Astrocyte of the cerebellum (primary cell): Measurements from ENCODE around the gene CLDN22.

Experiments used
- DNase-seq: peaks from one replicate; pipeline ENCODE4 v3.0.0-alpha.2; 2011; ENCODE audit warnings: low read depth
- H3K4me3 ChIP-seq: 2 replicates; pipeline ENCODE4 v1.5.1; 2011; ENCODE audit warnings: mild to moderate bottlenecking, low read depth, low read length, moderate library complexity
- CTCF ChIP-seq: IDR thresholded peaks from 2 replicates; pipeline ENCODE4 v1.5.1; 2012; ENCODE audit warnings: low read length, low read depth, moderate library complexity, mild to moderate bottlenecking; ENCODE audit errors: missing control alignments
- in situ Hi-C: cut with HindIII; loops from 2 replicates; pipeline ENCODE4 v1.10.0; 2017; ENCODE audit warnings: low sequenced_read_pairs

The CLDN22 gene

GRCh38 chr4:183323295-183323694 lies 3.2 kb upstream of the CLDN22 start:
- no peak for TF ChIP-seq CTCF
- DNase-seq = no peak
- in situ Hi-C loops = loop anchor here (5.0 kb wide), 1 partner anchor 34 kb away; no protein-coding TSS in a partner anchor
- no peak overlapping the region for H3K4me3 ChIP-seq

- no peak for TF ChIP-seq CTCF
- DNase-seq = no peak
- in situ Hi-C loops = loop anchor here (5.0 kb wide), 1 partner anchor 35 kb away; no protein-coding TSS in a partner anchor
- H3K4me3 ChIP-seq = no peak within 1 kb of the TSS
Observed at GRCh38 chr4:183322326-183322725, 2.2 kb upstream of the CLDN22 start, which contains the start of gene CLDN24. Gene CLDN24 (minus strand): TSS chr4:183322426. CDS start chr4:183322426, 0 bp downstream.

- TF ChIP-seq CTCF = no peak
- DNase-seq = no peak
- in situ Hi-C loops = loop anchor here (5.0 kb wide), 1 partner anchor 36 kb away; no protein-coding TSS in a partner anchor
- H3K4me3 ChIP-seq = no peak overlapping the region
Observed at GRCh38 chr4:183321516-183321915, 1.4 kb upstream of the CLDN22 start.

- in situ Hi-C loops = loop anchor here (5.0 kb wide), 1 partner anchor 36 kb away; no protein-coding TSS in a partner anchor
Observed at GRCh38 chr4:183321079-183321478, 1.0 kb upstream of the CLDN22 start.

GRCh38 chr4:183318656-183319055 lies 1.4 kb downstream of the CLDN22 start:
- no peak for DNase-seq
- no peak for TF ChIP-seq CTCF
- no peak overlapping the region for H3K4me3 ChIP-seq
- in situ Hi-C loops = no loop called here

More at GRCh38 chr4:183321079-183321478, 1.0 kb upstream of the CLDN22 start:
- no peak for TF ChIP-seq CTCF
- no peak overlapping the region for H3K4me3 ChIP-seq
- peak; percentile 18 for DNase-seq

- no peak overlapping the region for H3K4me3 ChIP-seq
- no peak for DNase-seq
Observed at GRCh38 chr4:183314806-183315205, 5.3 kb downstream of the CLDN22 start.

More at GRCh38 chr4:183314806-183315205, 5.3 kb downstream of the CLDN22 start:
- TF ChIP-seq CTCF = no peak
- in situ Hi-C loops = no loop called here
